ENCODE data around the gene EXOC3L1.

Gene EXOC3L1

GRCh38 chr16:67184453-67184994 is 5.4 kb downstream of the EXOC3L1 start:
- Histone ChIP-seq H3K4me1 (ENCODE audit: insufficient read depth, low read length) (peaks cover 28% of the 10 kb centered on the region), H3K9ac (ENCODE audit: low read length) (no peak overlapping the region), H3K4me3 (ENCODE audit: low read depth in 1 of 2, low read length in 2 of 2) (peak overlapping the region; percentile 54 to 64), H3K9me3 (ENCODE audit: low read length) (no peaks in the 10 kb centered on the region), H3K27ac (ENCODE audit: low read depth, low read length) (peak overlapping the region; percentile 73), H3K36me3 (ENCODE audit: insufficient read depth, low read length) (no peaks in the 10 kb centered on the region), H3K27me3 (ENCODE audit: control insufficient read depth in 1 of 2, insufficient read depth in 2 of 2, low read length in 2 of 2) (no peaks in the 10 kb centered on the region)

GRCh38 chr16:67183627-67184452 is 6.1 kb downstream of the EXOC3L1 start, which contains the start of gene MATCAP1:
Gene MATCAP1, minus strand, starts transcription at chr16:67183963. Its CDS starts 3,353 bp downstream, at chr16:67180610.
- Histone ChIP-seq H3K36me3 (ENCODE audit: insufficient read depth, low read length) (no peaks in the 10 kb centered on the region), H3K9ac (ENCODE audit: low read length) (no peak within 1 kb of the TSS), H3K27me3 (ENCODE audit: control insufficient read depth in 1 of 2, insufficient read depth in 2 of 2, low read length in 2 of 2) (no peaks in the 10 kb centered on the region), H3K4me3 (ENCODE audit: low read depth in 1 of 2, low read length in 2 of 2) (peak within 1 kb of the TSS; percentile 54 to 64), H3K4me1 (ENCODE audit: insufficient read depth, low read length) (peaks cover 28% of the 10 kb centered on the region), H3K9me3 (ENCODE audit: low read length) (no peaks in the 10 kb centered on the region), H3K27ac (ENCODE audit: low read depth, low read length) (peak within 1 kb of the TSS; percentile 73)

- H3K27me3 ChIP-seq (ENCODE audit: control insufficient read depth in 1 of 2, insufficient read depth in 2 of 2, low read length in 2 of 2), result no peaks in the 10 kb centered on the region
- peak overlapping the region; percentile 25 to 64 for H3K4me3 ChIP-seq (ENCODE audit: low read depth in 1 of 2, low read length in 2 of 2)
- peak overlapping the region; percentile 59 for H3K27ac ChIP-seq (ENCODE audit: low read depth, low read length)
- no peaks in the 10 kb centered on the region for H3K9me3 ChIP-seq (ENCODE audit: low read length)
- H3K36me3 ChIP-seq (ENCODE audit: insufficient read depth, low read length), result no peaks in the 10 kb centered on the region
- H3K9ac ChIP-seq (ENCODE audit: low read length), result no peak overlapping the region
- peaks cover 28% of the 10 kb centered on the region for H3K4me1 ChIP-seq (ENCODE audit: insufficient read depth, low read length)
These were observed 6.7 kb downstream of the EXOC3L1 start for GRCh38 chr16:67183284-67183626.

- Histone ChIP-seq H3K27me3 (ENCODE audit: control insufficient read depth in 1 of 2, insufficient read depth in 2 of 2, low read length in 2 of 2) (no peaks in the 10 kb centered on the region), H3K4me1 (ENCODE audit: insufficient read depth, low read length) (peaks cover 32% of the 10 kb centered on the region), H3K36me3 (ENCODE audit: insufficient read depth, low read length) (no peaks in the 10 kb centered on the region), H3K9ac (ENCODE audit: low read length) (no peak overlapping the region), H3K4me3 (ENCODE audit: low read depth in 1 of 2, low read length in 2 of 2) (no peak overlapping the region), H3K27ac (ENCODE audit: low read depth, low read length) (no peak overlapping the region), H3K9me3 (ENCODE audit: low read length) (no peaks in the 10 kb centered on the region)
These were observed 7.6 kb downstream of the EXOC3L1 start for GRCh38 chr16:67182288-67182687.

DNA sequence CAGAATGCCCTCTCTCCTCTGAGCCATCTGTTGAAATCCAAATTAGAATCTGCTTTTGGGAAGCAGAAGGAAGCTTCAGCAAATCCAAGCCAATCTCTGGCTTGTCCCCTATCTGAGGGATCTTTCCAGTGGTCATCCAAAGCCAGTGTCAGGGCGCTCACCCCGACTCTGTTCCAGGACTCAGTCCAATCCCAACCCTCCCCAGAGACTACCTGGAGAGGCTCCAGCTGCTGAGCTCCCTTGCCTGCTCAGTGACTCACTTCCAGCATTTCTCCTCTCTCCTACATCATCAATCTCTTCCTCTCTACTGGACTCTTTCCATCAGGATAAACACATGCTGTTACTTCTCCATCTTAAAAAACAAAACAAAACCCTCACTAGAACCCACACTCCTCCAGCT is 8.6 kb downstream of the EXOC3L1 start:
- H3K36me3 ChIP-seq (ENCODE audit: insufficient read depth, low read length), result peaks cover 2% of the 10 kb centered on the region
- H3K27me3 ChIP-seq (ENCODE audit: control insufficient read depth in 1 of 2, insufficient read depth in 2 of 2, low read length in 2 of 2), result no peaks in the 10 kb centered on the region
- H3K4me3 ChIP-seq (ENCODE audit: low read depth in 1 of 2, low read length in 2 of 2), result no peak overlapping the region
- H3K9ac ChIP-seq (ENCODE audit: low read length), result no peak overlapping the region
- H3K4me1 ChIP-seq (ENCODE audit: insufficient read depth, low read length), result peaks cover 32% of the 10 kb centered on the region
- no peaks in the 10 kb centered on the region for H3K9me3 ChIP-seq (ENCODE audit: low read length)
- H3K27ac ChIP-seq (ENCODE audit: low read depth, low read length), result no peak overlapping the region

GRCh38 chr16:67180166-67180565 is 9.8 kb downstream of the EXOC3L1 start:
- Histone ChIP-seq H3K4me1 (ENCODE audit: insufficient read depth, low read length) (peaks cover 30% of the 10 kb centered on the region), H3K36me3 (ENCODE audit: insufficient read depth, low read length) (peaks cover 6% of the 10 kb centered on the region), H3K9me3 (ENCODE audit: low read length) (no peaks in the 10 kb centered on the region), H3K9ac (ENCODE audit: low read length) (no peak overlapping the region), H3K4me3 (ENCODE audit: low read depth in 1 of 2, low read length in 2 of 2) (no peak overlapping the region), H3K27ac (ENCODE audit: low read depth, low read length) (no peak overlapping the region), H3K27me3 (ENCODE audit: control insufficient read depth in 1 of 2, insufficient read depth in 2 of 2, low read length in 2 of 2) (no peaks in the 10 kb centered on the region)

DNA sequence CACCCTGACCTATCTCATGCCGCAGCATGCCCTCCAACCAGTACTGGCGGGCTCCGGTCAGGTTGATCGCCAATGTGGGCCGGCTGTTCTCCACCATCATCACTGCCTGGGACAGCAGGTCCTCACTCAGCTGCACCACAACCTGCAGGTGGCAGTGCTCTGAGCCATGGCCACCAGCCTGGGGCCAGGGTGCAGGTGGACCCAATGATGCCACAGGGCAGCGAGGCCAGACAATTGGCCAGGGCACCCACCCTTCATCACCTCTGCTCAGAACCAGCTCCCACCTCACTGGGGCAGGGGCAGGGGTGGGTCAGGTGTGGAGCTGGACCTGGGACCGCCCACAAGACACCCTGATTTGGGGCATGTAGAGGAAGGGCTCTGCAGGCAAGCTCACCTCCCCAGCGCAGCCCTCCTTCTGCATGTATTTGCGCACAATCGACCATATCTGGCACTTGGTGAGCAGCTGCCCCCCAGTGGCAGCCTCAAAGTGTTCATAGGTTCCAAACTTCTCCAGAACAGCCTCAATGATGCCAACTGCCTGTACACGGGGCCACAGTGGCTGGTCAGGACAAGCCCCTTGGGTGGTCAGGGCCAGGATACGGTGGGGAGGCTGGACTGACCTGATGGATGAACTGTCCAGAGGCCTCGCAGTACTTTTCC is 10.4 kb downstream of the EXOC3L1 start:
- Histone ChIP-seq H3K27me3 (ENCODE audit: control insufficient read depth in 1 of 2, insufficient read depth in 2 of 2, low read length in 2 of 2) (no peaks in the 10 kb centered on the region), H3K4me1 (ENCODE audit: insufficient read depth, low read length) (peaks cover 30% of the 10 kb centered on the region), H3K36me3 (ENCODE audit: insufficient read depth, low read length) (peaks cover 6% of the 10 kb centered on the region), H3K9ac (ENCODE audit: low read length) (no peak overlapping the region), H3K4me3 (ENCODE audit: low read depth in 1 of 2, low read length in 2 of 2) (no peak overlapping the region), H3K27ac (ENCODE audit: low read depth, low read length) (no peak overlapping the region), H3K9me3 (ENCODE audit: low read length) (no peaks in the 10 kb centered on the region)

DNA sequence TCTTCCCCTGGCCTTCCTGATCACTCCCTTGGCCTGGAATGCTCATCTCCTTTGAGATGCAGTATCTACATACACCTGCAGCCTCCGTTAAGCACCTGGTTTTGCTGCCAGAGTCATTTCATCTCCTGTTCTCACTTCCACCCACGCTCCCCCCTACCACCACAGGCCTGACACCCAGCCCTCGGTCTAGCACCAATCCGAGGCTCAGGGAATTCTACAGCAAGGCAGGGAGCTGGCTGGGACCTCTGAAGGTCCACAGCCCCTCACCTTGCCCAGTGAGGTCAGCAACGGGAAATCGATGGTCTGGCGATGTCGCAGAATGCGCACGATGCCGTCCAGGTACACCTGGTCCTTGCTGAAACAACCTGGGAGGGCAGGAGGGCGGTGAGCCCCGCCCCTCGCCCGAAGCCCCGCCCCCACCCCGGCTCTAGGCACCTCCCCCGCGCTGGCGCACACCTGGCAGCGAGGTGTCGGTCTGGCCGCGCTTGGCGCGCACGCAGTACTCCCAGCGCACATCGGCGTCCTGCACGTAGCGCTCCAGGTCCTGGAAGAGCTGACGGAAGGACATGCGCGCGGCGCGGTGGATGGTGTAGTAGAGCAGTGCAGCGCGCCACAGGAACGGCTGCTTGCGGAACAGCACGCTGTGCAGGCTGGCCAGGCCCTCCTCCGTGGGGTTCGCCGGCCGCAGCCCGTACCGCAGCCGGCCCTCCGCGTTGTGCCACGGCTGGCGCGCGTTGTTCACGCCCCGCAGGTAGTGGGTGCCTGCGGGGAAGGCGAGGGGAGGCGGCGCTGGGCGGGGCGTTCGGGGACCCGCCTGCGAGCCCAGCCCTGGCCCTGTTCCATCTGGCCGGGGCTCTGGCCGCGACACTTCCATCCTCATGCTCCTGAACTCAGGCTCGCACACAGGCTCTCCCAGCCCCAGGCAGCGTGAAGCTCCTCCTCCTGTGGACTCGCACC is 11.9 kb downstream of the EXOC3L1 start:
- peaks cover 6% of the 10 kb centered on the region for H3K36me3 ChIP-seq (ENCODE audit: insufficient read depth, low read length)
- H3K9me3 ChIP-seq (ENCODE audit: low read length), result no peaks in the 10 kb centered on the region
- H3K27me3 ChIP-seq (ENCODE audit: control insufficient read depth in 1 of 2, insufficient read depth in 2 of 2, low read length in 2 of 2), result no peaks in the 10 kb centered on the region
- H3K4me3 ChIP-seq (ENCODE audit: low read depth in 1 of 2, low read length in 2 of 2), result peak overlapping the region; percentile 26 to 28
- peaks cover 34% of the 10 kb centered on the region for H3K4me1 ChIP-seq (ENCODE audit: insufficient read depth, low read length)
- no peak overlapping the region for H3K9ac ChIP-seq (ENCODE audit: low read length)
- H3K27ac ChIP-seq (ENCODE audit: low read depth, low read length), result no peak overlapping the region

DNA sequence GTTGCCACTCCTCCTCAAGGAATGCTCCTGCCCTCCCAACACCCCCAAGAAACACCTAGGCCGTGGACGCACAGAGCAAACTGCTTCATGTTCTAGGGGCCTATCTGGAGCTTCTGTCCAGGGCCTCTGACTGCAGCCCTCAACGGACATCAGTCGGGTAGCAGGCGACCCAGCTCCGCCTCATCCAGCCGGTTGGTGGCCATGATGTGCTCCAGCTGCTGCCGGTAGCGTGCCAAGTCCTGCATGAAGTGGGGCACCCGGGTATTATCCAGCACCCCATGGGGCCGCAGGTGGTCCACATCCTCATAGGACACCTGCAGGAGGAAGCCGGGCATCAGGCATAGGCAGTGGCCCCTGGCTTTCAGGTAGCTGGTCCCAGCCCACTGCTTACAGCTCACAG is 13.3 kb downstream of the EXOC3L1 start:
- Histone ChIP-seq H3K4me3 (ENCODE audit: low read depth in 1 of 2, low read length in 2 of 2) (no peak overlapping the region), H3K9ac (ENCODE audit: low read length) (no peak overlapping the region), H3K4me1 (ENCODE audit: insufficient read depth, low read length) (peaks cover 27% of the 10 kb centered on the region), H3K9me3 (ENCODE audit: low read length) (no peaks in the 10 kb centered on the region), H3K27me3 (ENCODE audit: control insufficient read depth in 1 of 2, insufficient read depth in 2 of 2, low read length in 2 of 2) (no peaks in the 10 kb centered on the region), H3K27ac (ENCODE audit: low read depth, low read length) (no peak overlapping the region), H3K36me3 (ENCODE audit: insufficient read depth, low read length) (peaks cover 6% of the 10 kb centered on the region)

DNA sequence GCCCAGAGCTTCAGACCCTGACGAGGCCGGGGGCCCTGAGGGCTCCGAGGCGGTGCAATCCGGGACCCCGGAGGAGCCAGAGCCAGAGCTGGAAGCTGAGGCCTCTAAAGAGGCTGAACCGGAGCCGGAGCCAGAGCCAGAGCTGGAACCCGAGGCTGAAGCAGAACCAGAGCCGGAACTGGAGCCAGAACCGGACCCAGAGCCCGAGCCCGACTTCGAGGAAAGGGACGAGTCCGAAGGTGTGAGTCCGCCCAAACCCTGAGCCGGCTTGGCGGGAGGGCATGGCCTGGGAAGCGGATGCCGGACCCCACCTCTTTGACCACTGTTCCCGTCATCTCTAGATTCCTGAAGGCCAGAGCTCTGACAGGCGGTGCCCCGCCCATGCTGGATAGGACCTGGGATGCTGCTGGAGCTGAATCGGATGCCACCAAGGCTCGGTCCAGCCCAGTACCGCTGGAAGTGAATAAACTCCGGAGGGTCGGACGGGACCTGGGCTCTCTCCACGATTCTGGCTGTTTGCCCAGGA is 15.2 kb downstream of the EXOC3L1 start:
- no peaks in the 10 kb centered on the region for H3K27me3 ChIP-seq (ENCODE audit: control insufficient read depth in 1 of 2, insufficient read depth in 2 of 2, low read length in 2 of 2)
- H3K9me3 ChIP-seq (ENCODE audit: low read length), result no peaks in the 10 kb centered on the region
- peaks cover 39% of the 10 kb centered on the region for H3K4me1 ChIP-seq (ENCODE audit: insufficient read depth, low read length)
- H3K9ac ChIP-seq (ENCODE audit: low read length), result no peak overlapping the region
- H3K4me3 ChIP-seq (ENCODE audit: low read depth in 1 of 2, low read length in 2 of 2), result peak overlapping the region in 1 of 2 donors; percentile 62
- H3K36me3 ChIP-seq (ENCODE audit: insufficient read depth, low read length), result peaks cover 6% of the 10 kb centered on the region
- peak overlapping the region; percentile 90 for H3K27ac ChIP-seq (ENCODE audit: low read depth, low read length)

Measured in muscle layer of colon (tissue), 2 donors.